ENCODE results near the gene COL6A2.
A peak's percentile ranks its signal among the peaks of the same experiment; 100 is the strongest.
"Not testable (repeated sequence)": the region's sequence is repeated elsewhere in the genome, so short reads cannot be mapped to it uniquely, and the experiment has no call there.

The COL6A2 gene

DNA sequence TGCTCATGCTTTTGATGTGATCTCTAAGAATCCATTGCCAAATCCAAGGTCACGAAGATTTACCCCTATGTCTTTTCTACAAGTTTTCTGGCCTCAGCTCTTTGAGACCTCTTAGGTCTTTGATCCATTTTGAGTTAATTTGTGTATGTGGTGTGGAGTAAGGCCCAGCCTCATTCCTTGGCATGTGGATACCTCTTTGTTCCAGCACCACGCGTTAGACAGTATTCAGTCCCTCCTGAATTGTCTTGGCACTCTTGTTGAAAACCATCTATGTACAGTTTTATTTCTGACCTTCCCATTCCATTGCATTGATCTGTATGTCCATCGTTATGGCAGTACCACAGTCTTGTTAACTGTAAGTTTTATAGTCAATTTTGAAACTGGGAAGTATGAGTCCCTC is 65.5 kb downstream of the COL6A2 start:
- peaks cover 14% of the 10 kb centered on the region for H3K36me3 Mint-ChIP-seq
- H3K9me3 Mint-ChIP-seq: no peaks in the 10 kb centered on the region
- no peaks in the 10 kb centered on the region for H3K4me1 Mint-ChIP-seq
- ATAC-seq (ENCODE audit: low read depth): no peak
- no peak overlapping the region for H3K27ac Mint-ChIP-seq
- DNase-seq (ENCODE audit: low spot score in 2 of 2): no peak
- H3K4me3 Mint-ChIP-seq: no peak overlapping the region
- H3K27me3 Mint-ChIP-seq: peaks cover 2% of the 10 kb centered on the region

DNA sequence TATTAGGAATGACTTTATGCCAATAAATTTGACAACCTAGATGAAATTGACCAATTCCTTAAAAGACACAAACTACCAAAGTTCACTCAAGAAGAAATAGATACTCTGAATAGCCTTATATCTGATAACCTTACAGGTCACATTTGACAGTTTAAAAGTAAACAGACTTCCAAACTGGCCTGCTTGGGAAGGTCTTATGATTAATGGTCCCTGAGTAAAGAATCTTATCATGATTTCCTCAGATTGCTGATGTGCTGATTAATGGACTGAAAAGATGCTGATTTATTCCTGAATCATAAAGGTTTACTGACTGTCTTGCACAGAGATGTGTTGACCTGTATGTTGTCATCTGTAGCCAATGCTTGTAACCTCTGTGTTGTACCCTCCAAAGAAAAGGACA is 67.2 kb downstream of the COL6A2 start:
- H3K36me3 Mint-ChIP-seq: peaks cover 14% of the 10 kb centered on the region
- no peak overlapping the region for H3K4me3 Mint-ChIP-seq
- ATAC-seq (ENCODE audit: low read depth) (no peak), DNase-seq (ENCODE audit: low spot score in 2 of 2) (no peak)
- no peak overlapping the region for H3K27ac Mint-ChIP-seq
- H3K27me3 Mint-ChIP-seq: peaks cover 2% of the 10 kb centered on the region
- no peaks in the 10 kb centered on the region for H3K4me1 Mint-ChIP-seq
- H3K9me3 Mint-ChIP-seq: no peaks in the 10 kb centered on the region

DNA sequence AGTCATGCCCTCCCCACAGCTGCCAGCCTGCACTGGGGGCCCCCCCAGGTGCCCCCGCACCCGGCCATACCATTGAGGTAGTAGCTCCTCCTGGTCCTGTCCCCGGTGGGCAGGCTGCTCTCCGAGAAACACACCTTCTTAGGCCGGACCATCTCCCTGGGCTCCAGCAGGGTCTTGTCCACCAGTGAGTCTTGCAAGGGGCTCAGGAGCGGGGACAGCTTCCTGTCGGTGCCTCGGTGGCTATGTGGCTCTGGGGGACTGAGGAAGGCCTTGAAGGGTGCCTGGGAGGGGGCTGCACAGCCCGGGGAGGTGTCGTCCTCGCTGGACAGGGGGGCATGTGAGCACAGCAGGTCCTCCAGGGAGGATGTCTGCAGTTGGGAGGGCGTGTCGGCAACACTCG is 70.3 kb downstream of the COL6A2 start:
- Mint-ChIP-seq H3K4me3 (no peak overlapping the region), H3K9me3 (no peaks in the 10 kb centered on the region), H3K27ac (no peak overlapping the region), H3K36me3 (peaks cover 12% of the 10 kb centered on the region), H3K4me1 (peaks cover 8% of the 10 kb centered on the region), H3K27me3 (peaks cover 5% of the 10 kb centered on the region)
- no peak for DNase-seq (ENCODE audit: low spot score in 2 of 2)
- ATAC-seq (ENCODE audit: low read depth): no peak

DNA sequence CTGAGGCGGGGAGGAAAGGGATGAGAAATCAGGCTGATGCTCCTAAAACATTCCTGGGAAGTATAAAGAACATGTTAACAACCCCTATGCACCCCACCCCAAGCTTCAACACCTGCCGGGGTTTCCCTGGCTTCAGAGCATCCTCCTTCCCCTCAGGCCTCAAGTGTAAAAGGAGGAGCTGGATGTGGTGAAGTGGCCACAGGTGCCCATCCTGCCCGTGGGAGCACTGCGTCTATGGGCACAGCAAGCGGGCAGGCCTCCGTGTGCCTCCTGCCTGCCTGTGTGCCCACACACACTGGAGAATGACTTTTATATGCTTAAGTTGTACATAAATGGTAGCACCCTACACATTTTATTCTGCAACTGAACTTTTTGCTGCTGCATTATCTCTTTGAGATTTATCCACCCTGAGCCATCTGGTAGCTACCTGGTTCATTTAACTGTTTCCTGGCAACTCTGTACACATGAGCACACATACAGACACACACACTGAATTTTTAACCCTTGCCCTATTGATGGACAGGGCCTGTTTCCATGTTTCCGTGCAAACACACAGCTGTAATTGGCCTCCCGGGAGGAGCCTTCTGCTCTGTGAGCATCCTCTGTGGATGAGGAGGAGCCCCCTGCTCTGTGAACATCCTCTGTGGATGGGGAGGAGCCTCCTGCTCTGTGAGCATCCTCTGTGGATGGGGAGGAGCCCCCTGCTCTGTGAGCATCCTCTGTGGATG is 70.9 kb downstream of the COL6A2 start:
- ATAC-seq (ENCODE audit: low read depth) (no peak), DNase-seq (ENCODE audit: low spot score in 2 of 2) (no peak)
- Mint-ChIP-seq H3K4me1 (peaks cover 8% of the 10 kb centered on the region), H3K4me3 (no peak overlapping the region), H3K36me3 (peaks cover 10% of the 10 kb centered on the region), H3K27ac (no peak overlapping the region), H3K9me3 (no peaks in the 10 kb centered on the region), H3K27me3 (peaks cover 8% of the 10 kb centered on the region)

DNA sequence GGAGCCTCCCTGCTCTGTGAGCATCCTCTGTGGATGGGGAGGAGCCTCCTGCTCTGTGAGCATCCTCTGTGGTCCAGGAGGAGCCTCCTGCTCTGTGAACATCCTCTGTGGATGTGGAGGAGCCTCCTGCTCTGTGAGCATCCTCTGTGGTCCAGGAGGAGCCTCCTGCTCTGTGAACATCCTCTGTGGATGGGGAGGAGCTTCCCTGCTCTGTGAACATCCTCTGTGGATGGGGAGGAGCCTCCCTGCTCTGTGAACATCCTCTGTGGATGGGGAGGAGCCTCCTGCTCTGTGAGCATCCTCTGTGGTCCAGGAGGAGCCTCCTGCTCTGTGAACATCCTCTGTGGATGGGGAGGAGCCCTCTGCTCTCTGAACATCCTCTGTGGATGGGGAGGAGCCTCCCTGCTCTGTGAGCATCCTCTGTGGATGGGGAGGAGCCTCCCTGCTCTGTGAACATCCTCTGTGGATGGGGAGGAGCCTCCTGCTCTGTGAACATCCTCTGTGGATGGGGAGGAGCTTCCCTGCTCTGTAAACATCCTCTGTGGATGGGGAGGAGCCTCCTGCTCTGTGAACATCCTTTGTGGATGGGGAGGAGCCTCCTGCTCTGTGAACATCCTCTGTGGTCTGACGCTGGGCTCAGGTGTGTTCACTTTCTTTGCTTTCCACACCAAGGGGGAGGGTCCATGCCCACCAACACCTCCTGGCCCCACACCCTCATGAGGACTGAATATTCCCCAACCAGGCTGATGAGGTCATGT is 72.7 kb downstream of the COL6A2 start:
- H3K4me1 Mint-ChIP-seq; ATAC-seq (ENCODE audit: low read depth); H3K9me3 Mint-ChIP-seq; H3K4me3 Mint-ChIP-seq; H3K27me3 Mint-ChIP-seq; DNase-seq (ENCODE audit: low spot score in 2 of 2): not testable (repeated sequence)
- Mint-ChIP-seq H3K36me3 (peaks cover 17% of the 10 kb centered on the region), H3K27ac (peak overlapping the region; percentile 5)

DNA sequence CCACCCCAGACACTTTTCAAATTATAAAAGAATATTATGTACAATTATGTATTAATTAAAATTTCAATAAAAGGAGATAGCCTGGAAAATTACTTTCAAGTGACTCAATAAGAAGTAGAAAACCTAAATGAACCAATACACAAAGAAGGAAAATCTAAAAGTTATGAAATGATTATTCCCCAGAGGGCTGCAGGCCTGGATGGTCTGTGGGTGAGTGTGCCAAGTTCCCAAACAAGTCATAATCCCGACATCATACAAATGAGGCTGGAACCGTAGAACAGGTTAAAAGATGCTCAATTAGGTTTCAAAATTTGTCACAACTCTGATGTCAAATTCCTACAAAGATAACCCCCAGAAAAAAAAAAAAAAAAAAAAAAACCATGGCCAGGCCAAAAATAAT is 73.7 kb downstream of the COL6A2 start:
- Mint-ChIP-seq H3K4me3 (no peak overlapping the region), H3K27ac (no peak overlapping the region), H3K4me1 (peaks cover 8% of the 10 kb centered on the region), H3K36me3 (peaks cover 20% of the 10 kb centered on the region), H3K27me3 (peaks cover 10% of the 10 kb centered on the region), H3K9me3 (peaks cover 7% of the 10 kb centered on the region)
- DNase-seq (ENCODE audit: low spot score in 2 of 2) (no peak), ATAC-seq (ENCODE audit: low read depth) (no peak)

DNA sequence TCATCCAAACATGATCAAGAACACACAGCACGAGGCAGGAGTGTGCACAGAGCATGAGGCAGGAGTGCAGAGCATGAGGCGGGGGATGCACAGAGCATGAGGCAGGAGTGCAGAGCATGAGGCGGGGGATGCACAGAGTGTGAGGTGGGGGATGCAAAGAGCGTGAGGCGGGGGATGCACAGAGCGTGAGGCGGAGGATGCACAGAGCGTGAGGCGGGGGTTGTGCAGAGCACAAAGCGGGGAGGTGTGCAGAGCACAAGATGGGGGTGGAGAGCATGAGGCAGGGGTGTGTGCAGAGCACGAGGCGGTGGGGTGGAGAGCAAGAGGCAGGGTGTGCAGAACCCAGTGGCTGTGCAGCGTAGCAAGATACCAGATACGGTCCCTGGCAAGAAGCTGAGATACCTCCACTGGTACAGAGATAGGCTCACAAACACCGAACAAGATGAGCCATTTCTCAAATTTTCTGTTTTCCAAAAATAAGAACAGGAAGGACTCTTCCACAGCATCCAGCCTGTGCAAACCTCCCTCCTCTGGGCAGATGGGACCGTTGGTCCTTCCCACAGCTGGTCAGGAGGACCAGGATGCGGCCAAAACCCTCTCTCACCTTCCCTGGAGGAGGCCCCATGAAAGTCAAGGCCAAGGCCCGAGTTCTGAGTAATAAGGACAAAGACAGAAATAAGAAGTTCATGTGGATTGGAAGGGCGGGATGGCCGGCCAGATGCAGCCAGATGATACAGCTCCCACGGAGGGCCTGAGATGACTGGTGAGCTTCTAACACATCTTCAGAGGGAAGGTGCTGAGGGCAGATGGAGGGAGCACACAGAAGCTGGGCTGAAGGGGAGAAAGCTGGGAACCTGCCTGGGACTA is 74.3 kb downstream of the COL6A2 start:
- DNase-seq (ENCODE audit: low spot score in 2 of 2): no peak

DNA sequence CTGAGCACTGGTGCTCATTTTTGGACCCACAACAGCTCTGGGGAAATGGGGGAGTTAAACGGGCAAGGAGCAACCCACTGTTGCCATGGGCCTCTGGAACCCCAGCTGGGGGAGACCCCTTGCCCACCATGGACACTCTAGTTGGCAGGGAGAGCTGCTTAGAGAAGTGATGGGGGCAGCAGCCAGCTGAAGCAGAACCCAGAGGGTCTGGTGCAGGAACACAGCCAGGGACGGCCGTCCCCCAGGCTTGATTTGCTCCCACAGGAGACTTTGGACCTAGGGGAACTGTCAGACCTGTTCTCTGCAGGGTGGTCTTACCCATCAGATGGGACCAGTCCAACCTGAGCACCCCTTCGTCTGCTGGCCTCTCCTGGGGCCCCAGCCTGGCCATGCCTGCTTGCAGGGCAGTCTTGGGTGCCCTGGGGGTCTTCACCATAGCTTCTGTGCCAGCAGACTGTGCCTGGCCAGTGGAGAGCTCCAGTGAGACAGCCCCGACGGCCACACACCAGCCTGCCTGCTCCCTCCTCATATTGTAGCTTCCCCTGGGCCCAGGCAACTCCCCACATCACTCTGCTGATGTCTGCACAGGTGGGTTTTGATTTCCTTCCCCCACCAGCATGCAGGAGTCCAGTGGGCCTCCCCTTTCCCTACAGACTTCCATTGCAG is 75.1 kb downstream of the COL6A2 start:
- Mint-ChIP-seq H3K27me3 (peaks cover 10% of the 10 kb centered on the region), H3K4me1 (peaks cover 8% of the 10 kb centered on the region), H3K36me3 (peaks cover 18% of the 10 kb centered on the region), H3K27ac (no peak overlapping the region), H3K9me3 (peaks cover 9% of the 10 kb centered on the region), H3K4me3 (no peak overlapping the region)
- DNase-seq (ENCODE audit: low spot score in 2 of 2) (no peak), ATAC-seq (ENCODE audit: low read depth) (no peak)

More for the DNA sequence above, 74.3 kb downstream of the COL6A2 start:
- ATAC-seq (ENCODE audit: low read depth): peak; percentile 48
- Mint-ChIP-seq H3K4me1 (peaks cover 8% of the 10 kb centered on the region), H3K36me3 (peaks cover 18% of the 10 kb centered on the region), H3K27ac (no peak overlapping the region), H3K27me3 (peaks cover 10% of the 10 kb centered on the region), H3K9me3 (peaks cover 7% of the 10 kb centered on the region), H3K4me3 (no peak overlapping the region)

DNA sequence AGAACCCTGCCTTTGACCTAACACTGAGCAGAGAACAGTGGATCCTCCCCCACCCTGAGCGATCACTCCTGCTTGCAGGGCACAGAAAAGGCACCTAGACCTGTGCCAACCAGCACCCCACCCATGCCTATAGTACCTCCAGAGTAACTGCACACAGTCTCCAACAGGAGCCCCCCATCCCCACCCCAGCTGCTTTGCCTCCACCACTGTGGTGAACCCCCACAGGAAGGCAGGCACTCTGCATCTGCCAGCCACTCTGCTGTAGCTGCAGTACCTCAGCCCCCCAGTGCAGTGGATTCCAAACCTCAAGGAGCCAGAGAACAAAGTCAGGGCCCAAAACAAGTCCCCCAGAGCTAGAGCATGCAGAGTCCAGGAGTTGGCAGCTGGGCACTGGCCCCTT is 75.7 kb downstream of the COL6A2 start:
- ATAC-seq (ENCODE audit: low read depth) (no peak), DNase-seq (ENCODE audit: low spot score in 2 of 2) (no peak)
- Mint-ChIP-seq H3K27me3 (peaks cover 10% of the 10 kb centered on the region), H3K4me3 (no peak overlapping the region), H3K4me1 (peaks cover 10% of the 10 kb centered on the region), H3K9me3 (peaks cover 9% of the 10 kb centered on the region), H3K27ac (no peak overlapping the region), H3K36me3 (peaks cover 20% of the 10 kb centered on the region)

DNA sequence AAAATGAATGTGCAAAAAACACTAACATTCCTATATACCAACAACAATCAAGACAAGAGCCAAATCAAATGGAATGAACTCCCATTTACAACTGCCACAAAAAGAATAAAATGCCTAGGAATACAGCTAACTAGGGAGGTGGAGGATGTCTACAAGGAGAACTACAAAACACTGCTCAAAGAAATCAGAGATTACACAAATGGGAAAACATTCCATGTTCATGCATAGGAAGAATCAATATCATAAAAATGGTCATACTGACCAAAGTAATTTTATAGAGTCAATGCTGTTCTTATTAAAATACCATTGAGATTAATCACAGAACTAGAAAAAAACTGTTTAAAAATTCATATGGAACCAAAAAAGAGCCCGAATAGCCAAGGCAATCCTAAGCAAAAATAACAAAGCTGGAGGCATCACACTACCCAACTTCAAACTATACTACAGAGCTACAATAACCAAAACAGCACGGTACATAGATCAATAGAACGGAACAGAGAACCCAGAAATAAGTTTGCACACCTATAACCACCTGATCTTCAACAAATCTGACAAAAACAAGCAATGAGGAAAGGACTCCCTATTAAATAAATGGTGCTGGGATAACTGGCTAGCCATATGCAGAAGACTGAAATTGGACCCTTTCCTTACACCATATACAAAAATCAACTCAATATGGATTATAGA is 78.7 kb downstream of the COL6A2 start:
- not testable (repeated sequence) for H3K9me3 Mint-ChIP-seq; H3K27ac Mint-ChIP-seq; H3K27me3 Mint-ChIP-seq; ATAC-seq (ENCODE audit: low read depth); DNase-seq (ENCODE audit: low spot score in 2 of 2); H3K4me1 Mint-ChIP-seq; H3K4me3 Mint-ChIP-seq
- H3K36me3 Mint-ChIP-seq: peaks cover 17% of the 10 kb centered on the region

DNA sequence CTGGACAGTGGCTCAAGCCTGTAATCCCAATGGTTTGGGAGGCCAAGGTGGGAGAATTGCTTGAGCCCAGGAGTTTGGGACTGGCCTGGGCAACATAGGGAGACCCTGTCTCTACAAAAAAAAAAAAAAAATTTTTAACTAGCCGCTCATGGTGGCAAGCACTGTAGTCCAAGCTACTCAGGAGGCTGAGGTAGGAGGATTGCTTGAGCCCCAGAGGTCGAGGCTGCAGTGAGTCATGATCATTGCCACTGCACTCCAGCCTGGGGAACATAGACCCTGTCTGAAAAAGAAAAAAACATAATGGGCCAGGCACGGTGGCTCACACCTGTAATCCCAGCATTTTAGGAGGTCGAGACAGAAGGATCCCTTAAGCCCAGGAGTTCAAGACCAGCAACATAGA is 81.0 kb downstream of the COL6A2 start:
- Mint-ChIP-seq H3K4me1 (peaks cover 2% of the 10 kb centered on the region), H3K27ac (no peak overlapping the region)
- no peak for ATAC-seq (ENCODE audit: low read depth)

More for the DNA sequence above, 81.0 kb downstream of the COL6A2 start:
- peaks cover 9% of the 10 kb centered on the region for H3K9me3 Mint-ChIP-seq
- peaks cover 15% of the 10 kb centered on the region for H3K36me3 Mint-ChIP-seq
- no peak for DNase-seq (ENCODE audit: low spot score in 2 of 2)
- H3K27me3 Mint-ChIP-seq: peaks cover 2% of the 10 kb centered on the region
- no peak overlapping the region for H3K4me3 Mint-ChIP-seq
